ENCODE results near the gene PDE6G. TPM values are rescaled to one million over a fixed set of nuclear protein-coding genes. Genes with fewer than 3 reads are reported as not detected.
A peak's percentile ranks its signal among the peaks of the same experiment; 100 is the strongest.
"Not testable (repeated sequence)": the region's sequence is repeated elsewhere in the genome, so short reads cannot be mapped to it uniquely, and the experiment has no call there.

PDE6G gene
- total and polyA plus RNA-seq, 5 donors from 2014 or later: 0.67 to 1.4 (median 0.99) TPM; not detected in 1

DNA sequence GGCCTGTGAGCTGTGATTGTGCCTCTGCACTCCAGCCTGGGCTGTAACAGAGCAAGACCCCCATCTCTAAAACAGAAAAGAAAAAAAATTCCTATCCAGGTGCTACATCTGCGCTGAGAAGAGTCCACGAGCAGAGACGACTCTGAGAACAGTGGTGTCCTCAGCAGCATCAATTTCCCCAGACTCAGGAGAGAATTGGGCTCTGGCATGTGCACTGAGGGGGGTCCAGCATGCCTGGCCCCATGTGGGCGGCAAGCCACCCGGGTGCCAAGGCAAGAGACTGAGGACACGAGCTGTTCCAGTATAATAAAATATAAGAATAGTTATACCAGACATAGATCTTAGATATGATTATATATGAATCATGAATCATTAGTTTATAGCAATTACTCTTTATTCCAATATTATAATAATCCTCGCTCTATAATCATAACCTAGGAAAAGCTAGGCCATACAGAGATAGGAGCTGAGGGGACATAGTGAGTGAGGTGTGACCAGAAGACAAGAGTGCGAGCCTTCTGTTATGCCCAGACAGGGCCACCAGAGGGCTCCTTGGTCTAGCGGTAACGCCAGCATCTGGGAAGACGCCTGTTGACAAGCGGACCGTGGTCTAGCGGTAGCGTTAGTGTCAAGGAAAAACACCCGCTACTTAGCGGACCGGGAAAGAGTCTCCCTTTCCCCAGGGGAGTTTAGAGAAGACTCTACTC lies 19.3 kb upstream of the PDE6G start:
- H3K36me3 ChIP-seq (ENCODE audit: control insufficient read depth, insufficient read depth, low read length): peaks cover 27% of the 10 kb centered on the region
- H3K4me1 ChIP-seq (ENCODE audit: control insufficient read depth, insufficient read depth, low read length, poor library complexity, severe bottlenecking); H3K9me3 Mint-ChIP-seq; H3K4me3 ChIP-seq (ENCODE audit: low read depth, low read length); H3K27ac ChIP-seq (ENCODE audit: insufficient read depth, low read length, poor library complexity, severe bottlenecking); H3K27me3 Mint-ChIP-seq; H3K9me3 ChIP-seq (ENCODE audit: control insufficient read depth in 2 of 2, low read length in 2 of 2); H3K36me3 Mint-ChIP-seq; H3K27me3 ChIP-seq (ENCODE audit: control insufficient read depth, insufficient read depth, low read length); ATAC-seq (ENCODE audit: low read depth in 2 of 2); H3K27ac Mint-ChIP-seq: not testable (repeated sequence)
- peaks cover 0 to 11% (median 4%) of the 10 kb centered on the region in 4 donors for H3K4me1 Mint-ChIP-seq
- H3K4me3 Mint-ChIP-seq: peak overlapping the region in 1 of 4 donors; percentile 12
- peak in 1 of 3 donors; percentile 26 for DNase-seq

DNA sequence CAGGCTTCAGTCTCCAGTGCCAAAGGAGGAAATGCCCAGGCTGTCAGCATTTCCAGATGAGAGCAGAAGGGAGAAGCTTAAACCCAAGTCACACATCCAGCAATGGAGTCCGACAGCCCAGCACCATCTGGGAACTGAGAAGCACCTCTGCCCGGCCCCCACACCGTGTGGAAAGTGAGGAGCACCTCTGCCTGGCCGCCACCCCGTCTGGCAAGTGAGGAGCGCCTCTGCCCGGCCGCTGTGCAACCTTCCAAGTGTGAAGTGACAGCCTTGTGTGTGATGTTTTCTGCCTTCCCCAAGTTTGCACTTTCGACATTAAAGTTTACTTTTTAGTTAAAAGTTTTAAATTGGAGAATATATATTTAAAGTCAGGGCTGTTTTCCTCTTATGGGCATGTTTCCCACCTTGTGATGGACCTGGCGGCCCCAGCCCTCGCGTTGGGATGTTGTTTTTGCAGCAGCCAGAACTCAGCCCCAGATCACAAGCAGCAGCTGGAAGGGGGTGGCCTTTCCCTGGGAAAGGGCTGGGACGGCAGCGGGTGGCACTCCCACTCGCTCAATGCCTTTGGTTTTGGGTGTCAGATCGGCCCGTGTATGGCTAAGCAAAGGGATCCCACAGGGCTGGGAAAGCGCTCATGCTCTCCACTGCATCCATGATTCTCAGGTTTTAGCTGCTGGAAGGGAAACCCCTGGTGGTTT lies 17.4 kb upstream of the PDE6G start:
- Histone ChIP-seq H3K4me3 (ENCODE audit: low read depth, low read length) (no peak overlapping the region), H3K9me3 (ENCODE audit: control insufficient read depth in 2 of 2, low read length in 2 of 2) (no peaks in the 10 kb centered on the region), H3K27me3 (ENCODE audit: control insufficient read depth, insufficient read depth, low read length) (no peaks in the 10 kb centered on the region), H3K4me1 (ENCODE audit: control insufficient read depth, insufficient read depth, low read length, poor library complexity, severe bottlenecking) (no peaks in the 10 kb centered on the region), H3K36me3 (ENCODE audit: control insufficient read depth, insufficient read depth, low read length) (peaks cover 43% of the 10 kb centered on the region), H3K27ac (ENCODE audit: insufficient read depth, low read length, poor library complexity, severe bottlenecking) (no peak overlapping the region)
- Mint-ChIP-seq H3K36me3 (no peaks in the 10 kb centered on the region), H3K27ac (peak overlapping the region in 1 of 3 donors; percentile 63), H3K4me3 (peak overlapping the region in 1 of 4 donors; percentile 21), H3K9me3 (no peaks in the 10 kb centered on the region), H3K4me1 (peaks cover 0 to 15% (median 4%) of the 10 kb centered on the region in 4 donors), H3K27me3 (no peaks in the 10 kb centered on the region)
- ATAC-seq (ENCODE audit: low read depth in 2 of 2) (no peak), DNase-seq (no peak)

DNA sequence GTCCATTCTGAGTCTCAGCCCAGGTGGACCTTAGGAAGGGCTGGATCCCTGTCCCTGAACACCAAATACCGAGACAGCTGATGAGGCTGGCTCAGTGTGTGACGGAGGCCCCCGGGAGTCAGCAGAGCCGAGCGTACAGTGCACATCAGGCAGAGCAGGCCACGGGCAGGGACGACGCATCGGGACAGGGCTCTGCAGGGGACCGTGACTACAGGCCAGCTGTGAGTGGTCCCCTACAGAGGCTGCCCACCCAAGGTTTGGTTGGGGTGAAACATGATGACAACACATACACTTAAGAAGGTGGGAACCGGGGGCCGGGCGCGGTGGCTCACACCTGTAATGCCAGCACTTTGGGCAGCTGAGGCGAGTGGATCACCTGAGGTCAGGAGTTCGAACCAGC lies 16.6 kb upstream of the PDE6G start:
- H3K36me3 Mint-ChIP-seq: peaks cover 3% of the 10 kb centered on the region

DNA sequence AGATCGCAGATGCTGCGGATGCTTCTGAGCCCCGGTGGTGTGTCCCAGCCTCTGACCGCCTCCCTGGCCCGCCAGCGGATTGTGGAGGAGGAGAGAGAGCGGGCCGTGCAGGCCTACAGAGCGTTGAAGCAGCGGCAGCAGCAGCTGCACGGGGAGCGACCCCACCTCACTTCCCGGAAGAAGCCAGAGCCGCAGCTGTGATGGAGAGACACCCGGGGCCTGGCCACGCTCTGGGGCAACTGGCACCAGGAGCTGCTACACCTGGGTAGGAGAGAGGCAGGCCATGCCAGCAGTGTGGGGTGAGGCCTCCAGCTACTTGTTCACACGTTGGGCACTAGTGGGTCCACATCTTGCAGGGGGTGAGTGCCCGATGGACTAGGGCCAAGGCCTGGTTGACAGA lies 16.2 kb upstream of the PDE6G start:
- ATAC-seq (ENCODE audit: low read depth in 2 of 2): no peak
- H3K27me3 Mint-ChIP-seq: no peaks in the 10 kb centered on the region
- Histone ChIP-seq H3K9me3 (ENCODE audit: control insufficient read depth in 2 of 2, low read length in 2 of 2) (no peaks in the 10 kb centered on the region), H3K4me1 (ENCODE audit: control insufficient read depth, insufficient read depth, low read length, poor library complexity, severe bottlenecking) (peaks cover 10% of the 10 kb centered on the region), H3K4me3 (ENCODE audit: low read depth, low read length) (no peak overlapping the region), H3K36me3 (ENCODE audit: control insufficient read depth, insufficient read depth, low read length) (peaks cover 43% of the 10 kb centered on the region), H3K27ac (ENCODE audit: insufficient read depth, low read length, poor library complexity, severe bottlenecking) (no peak overlapping the region), H3K27me3 (ENCODE audit: control insufficient read depth, insufficient read depth, low read length) (no peaks in the 10 kb centered on the region)
- no peaks in the 10 kb centered on the region for H3K9me3 Mint-ChIP-seq
- peaks cover 9 to 25% (median 12%) of the 10 kb centered on the region in 4 donors for H3K4me1 Mint-ChIP-seq
- no peak overlapping the region for H3K27ac Mint-ChIP-seq
- no peak overlapping the region for H3K4me3 Mint-ChIP-seq
- H3K36me3 Mint-ChIP-seq: peaks cover 3% of the 10 kb centered on the region
- no peak for DNase-seq

More for the DNA sequence above, 16.6 kb upstream of the PDE6G start:
- no peak overlapping the region for H3K27ac Mint-ChIP-seq
- H3K27me3 ChIP-seq (ENCODE audit: control insufficient read depth, insufficient read depth, low read length): no peaks in the 10 kb centered on the region
- H3K9me3 Mint-ChIP-seq: no peaks in the 10 kb centered on the region
- peaks cover 6% of the 10 kb centered on the region for H3K4me1 ChIP-seq (ENCODE audit: control insufficient read depth, insufficient read depth, low read length, poor library complexity, severe bottlenecking)
- H3K9me3 ChIP-seq (ENCODE audit: control insufficient read depth in 2 of 2, low read length in 2 of 2): no peaks in the 10 kb centered on the region
- no peak overlapping the region for H3K27ac ChIP-seq (ENCODE audit: insufficient read depth, low read length, poor library complexity, severe bottlenecking)
- H3K4me1 Mint-ChIP-seq: peaks cover 6 to 21% (median 8%) of the 10 kb centered on the region in 4 donors
- no peaks in the 10 kb centered on the region for H3K27me3 Mint-ChIP-seq
- peaks cover 43% of the 10 kb centered on the region for H3K36me3 ChIP-seq (ENCODE audit: control insufficient read depth, insufficient read depth, low read length)
- no peak overlapping the region for H3K4me3 Mint-ChIP-seq
- DNase-seq (no peak), ATAC-seq (ENCODE audit: low read depth in 2 of 2) (no peak)
- no peak overlapping the region for H3K4me3 ChIP-seq (ENCODE audit: low read depth, low read length)

DNA sequence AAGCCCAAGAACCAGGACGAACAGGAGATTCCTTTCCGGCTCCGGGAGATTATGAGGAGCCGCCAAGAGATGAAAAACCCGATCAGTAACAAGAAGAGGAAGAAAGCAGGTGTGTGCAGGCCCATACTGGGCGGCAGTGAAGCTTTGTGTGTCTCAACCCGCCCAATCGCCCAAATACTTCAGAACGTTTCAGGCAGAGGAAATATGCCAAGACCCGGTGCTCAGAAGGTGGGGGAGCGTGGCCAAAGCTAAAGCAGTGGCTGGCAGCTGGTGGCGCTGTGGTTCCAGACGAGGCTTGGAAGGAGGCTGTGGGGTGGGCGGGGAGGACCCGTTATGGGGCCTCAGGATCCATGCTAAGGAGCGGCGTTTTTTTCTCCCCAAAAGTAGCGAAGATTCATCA lies 11.4 kb upstream of the PDE6G start:
- H3K9me3 ChIP-seq (ENCODE audit: control insufficient read depth in 2 of 2, low read length in 2 of 2): no peaks in the 10 kb centered on the region

DNA sequence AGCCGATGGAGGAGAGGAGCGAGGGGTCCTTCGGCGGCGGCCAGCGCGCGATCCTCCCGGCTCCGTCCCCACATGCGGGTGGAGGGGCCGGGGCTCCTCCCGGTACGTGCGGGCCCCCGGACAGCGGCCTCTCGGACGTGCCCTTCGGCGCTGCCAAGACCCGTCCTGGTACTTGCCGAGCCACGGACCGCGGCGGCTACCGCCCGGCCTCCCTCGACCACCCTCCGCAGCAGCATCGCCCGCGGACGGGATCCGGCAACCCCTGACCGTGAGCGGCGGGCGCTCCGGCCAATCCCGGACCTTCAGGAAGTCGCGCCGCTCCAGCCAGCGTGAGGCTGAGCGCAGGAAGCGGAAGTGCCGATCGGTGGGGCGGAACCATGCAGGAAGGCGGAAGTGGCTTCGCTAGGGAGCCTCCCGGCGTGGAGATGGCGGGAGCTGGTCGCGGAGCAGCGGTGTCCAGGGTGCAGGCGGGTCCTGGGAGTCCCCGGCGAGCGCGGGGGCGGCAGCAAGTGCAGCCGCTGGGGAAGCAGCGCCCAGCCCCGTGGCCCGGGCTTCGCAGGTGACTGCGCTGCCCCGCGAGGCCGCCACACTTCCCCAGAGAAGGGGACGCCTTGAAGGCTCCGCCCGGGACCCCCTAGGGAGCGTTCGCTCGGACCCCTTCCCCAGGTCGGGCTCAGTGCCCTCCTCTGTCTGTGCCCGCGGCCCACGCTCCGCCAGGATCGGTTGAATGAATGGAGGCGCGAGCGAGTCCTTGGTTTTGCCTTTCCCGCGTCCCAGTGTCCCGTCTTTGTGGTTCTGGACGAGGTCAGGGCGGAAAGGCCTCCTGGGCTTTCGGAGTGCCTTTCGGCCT lies 10.2 kb upstream of the PDE6G start, which contains the start of the genes CCDC137 and OXLD1:
CCDC137 (plus strand) TSS at position 396 of the 850 bp plus-strand sequence; CDS start at position 426, 30 bp downstream.
OXLD1 (minus strand) TSS at position 264 of the 850 bp plus-strand sequence; CDS start at position 236, 28 bp downstream.
- peaks cover 0 to 2% (median 0%) of the 10 kb centered on the region in 7 donors for H3K9me3 Mint-ChIP-seq
- no peaks in the 10 kb centered on the region for H3K27me3 Mint-ChIP-seq
- Histone ChIP-seq H3K27me3 (ENCODE audit: control insufficient read depth, insufficient read depth, low read length) (no peaks in the 10 kb centered on the region), H3K36me3 (ENCODE audit: control insufficient read depth, insufficient read depth, low read length) (peaks cover 23% of the 10 kb centered on the region), H3K9me3 (ENCODE audit: control insufficient read depth in 2 of 2, low read length in 2 of 2) (no peaks in the 10 kb centered on the region), H3K27ac (ENCODE audit: insufficient read depth, low read length, poor library complexity, severe bottlenecking) (peak within 1 kb of the TSS; percentile 90), H3K4me3 (ENCODE audit: low read depth, low read length) (peak within 1 kb of the TSS; percentile 83), H3K4me1 (ENCODE audit: control insufficient read depth, insufficient read depth, low read length, poor library complexity, severe bottlenecking) (peaks cover 43% of the 10 kb centered on the region)
- H3K36me3 Mint-ChIP-seq: peaks cover 7% of the 10 kb centered on the region
- peak within 1 kb of the TSS; percentile 93 to 97 (median 95) for H3K27ac Mint-ChIP-seq
- peaks cover 8 to 55% (median 22%) of the 10 kb centered on the region in 4 donors for H3K4me1 Mint-ChIP-seq
- H3K4me3 Mint-ChIP-seq: peak within 1 kb of the TSS; percentile 94 to 100 (median 96)
- peak; percentile 91 to 96 (median 92) for DNase-seq
- ATAC-seq (ENCODE audit: low read depth in 2 of 2): peak; percentile 94 to 98

More for the DNA sequence above, 11.4 kb upstream of the PDE6G start:
- H3K4me3 Mint-ChIP-seq: peak overlapping the region; percentile 88 to 100 (median 96)
- H3K9me3 Mint-ChIP-seq: peaks cover 0 to 2% (median 0%) of the 10 kb centered on the region in 7 donors
- H3K27ac Mint-ChIP-seq: peak overlapping the region; percentile 53 to 93 (median 83)
- DNase-seq: no peak
- ATAC-seq (ENCODE audit: low read depth in 2 of 2): no peak
- peaks cover 34% of the 10 kb centered on the region for H3K36me3 ChIP-seq (ENCODE audit: control insufficient read depth, insufficient read depth, low read length)
- peaks cover 38% of the 10 kb centered on the region for H3K4me1 ChIP-seq (ENCODE audit: control insufficient read depth, insufficient read depth, low read length, poor library complexity, severe bottlenecking)
- H3K27ac ChIP-seq (ENCODE audit: insufficient read depth, low read length, poor library complexity, severe bottlenecking): no peak overlapping the region
- peaks cover 7% of the 10 kb centered on the region for H3K36me3 Mint-ChIP-seq
- H3K4me1 Mint-ChIP-seq: peaks cover 8 to 50% (median 21%) of the 10 kb centered on the region in 4 donors
- H3K4me3 ChIP-seq (ENCODE audit: low read depth, low read length): no peak overlapping the region
- no peaks in the 10 kb centered on the region for H3K27me3 Mint-ChIP-seq
- H3K27me3 ChIP-seq (ENCODE audit: control insufficient read depth, insufficient read depth, low read length): no peaks in the 10 kb centered on the region

DNA sequence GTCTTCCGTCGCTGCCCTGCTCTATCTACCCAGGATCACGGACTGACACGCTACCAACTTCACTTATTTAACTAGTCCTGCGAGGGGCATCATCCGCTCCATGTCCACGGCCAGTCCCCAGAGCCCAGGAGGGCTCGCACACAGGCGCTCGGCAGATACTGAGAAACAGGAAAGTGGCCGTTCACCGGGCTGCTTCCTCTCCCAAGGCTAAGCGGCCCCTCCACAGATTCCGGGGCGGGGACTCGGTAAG lies 9.7 kb upstream of the PDE6G start:
- peak; percentile 9 to 17 for ATAC-seq (ENCODE audit: low read depth in 2 of 2)
- Mint-ChIP-seq H3K27ac (peak overlapping the region; percentile 93 to 95 (median 94)), H3K4me1 (peaks cover 8 to 55% (median 22%) of the 10 kb centered on the region in 4 donors), H3K9me3 (peaks cover 0 to 2% (median 0%) of the 10 kb centered on the region in 7 donors), H3K4me3 (peak overlapping the region; percentile 94 to 100 (median 96)), H3K27me3 (no peaks in the 10 kb centered on the region), H3K36me3 (peaks cover 7% of the 10 kb centered on the region)
- Histone ChIP-seq H3K4me3 (ENCODE audit: low read depth, low read length) (peak overlapping the region; percentile 83), H3K27me3 (ENCODE audit: control insufficient read depth, insufficient read depth, low read length) (no peaks in the 10 kb centered on the region), H3K27ac (ENCODE audit: insufficient read depth, low read length, poor library complexity, severe bottlenecking) (peak overlapping the region; percentile 90), H3K9me3 (ENCODE audit: control insufficient read depth in 2 of 2, low read length in 2 of 2) (no peaks in the 10 kb centered on the region), H3K4me1 (ENCODE audit: control insufficient read depth, insufficient read depth, low read length, poor library complexity, severe bottlenecking) (peaks cover 43% of the 10 kb centered on the region), H3K36me3 (ENCODE audit: control insufficient read depth, insufficient read depth, low read length) (peaks cover 17% of the 10 kb centered on the region)
- DNase-seq: peak in 1 of 3 donors; percentile 60
